HG02610 (cell line): ENCODE data around the gene TOMM34.

ENCODE experiments used
- ATAC-seq: cut with Tn5 transposase; IDR thresholded peaks from one replicate; pipeline ENCODE4 v1.9.1; 2021; ENCODE audit warnings: mild to moderate bottlenecking, moderate library complexity; ENCODE audit not compliant: unreplicated experiment

Gene TOMM34

GRCh38 chr20:44963325-44964215 is 3.4 kb upstream of the TOMM34 start:
- ATAC-seq = no peak

GRCh38 chr20:44962483-44962882 is 2.3 kb upstream of the TOMM34 start:
- ATAC-seq = no peak

GRCh38 chr20:44961870-44962267 is 1.7 kb upstream of the TOMM34 start:
- no peak for ATAC-seq

GRCh38 chr20:44961011-44961869 is 1.0 kb upstream of the TOMM34 start:
- no peak for ATAC-seq

- no peak for ATAC-seq
Observed at GRCh38 chr20:44959638-44960102, 527 bp downstream of the TOMM34 start.

- ATAC-seq = no peak
Observed at GRCh38 chr20:44959082-44959637, 1.0 kb downstream of the TOMM34 start.

GRCh38 chr20:44958276-44958675 is 1.9 kb downstream of the TOMM34 start:
- ATAC-seq = no peak

- no peak for ATAC-seq
Observed at GRCh38 chr20:44956410-44956809, 3.8 kb downstream of the TOMM34 start.

- ATAC-seq = no peak
Observed at GRCh38 chr20:44955270-44955669, 4.9 kb downstream of the TOMM34 start.

- no peak for ATAC-seq
Observed at GRCh38 chr20:44954211-44954610, 6.0 kb downstream of the TOMM34 start.

GRCh38 chr20:44952731-44953130 is 7.5 kb downstream of the TOMM34 start:
- no peak for ATAC-seq

- ATAC-seq = no peak
Observed at GRCh38 chr20:44950368-44950767, 9.8 kb downstream of the TOMM34 start.

- ATAC-seq = no peak
Observed at GRCh38 chr20:44948513-44948912, 11.7 kb downstream of the TOMM34 start.

- no peak for ATAC-seq
Observed at GRCh38 chr20:44948107-44948506, 12.1 kb downstream of the TOMM34 start.

- no peak for ATAC-seq
Observed at GRCh38 chr20:44946271-44946852, 13.8 kb downstream of the TOMM34 start.

- ATAC-seq = no peak
Observed at GRCh38 chr20:44945261-44945660, 14.9 kb downstream of the TOMM34 start.

- ATAC-seq = no peak
Observed at GRCh38 chr20:44943828-44944227, 16.4 kb downstream of the TOMM34 start.

GRCh38 chr20:44942264-44942973 is 17.8 kb downstream of the TOMM34 start:
- ATAC-seq = no peak

- ATAC-seq = no peak
Observed at GRCh38 chr20:44941120-44941691, 19.0 kb downstream of the TOMM34 start.

- no peak for ATAC-seq
Observed at GRCh38 chr20:44938637-44939036, 21.6 kb downstream of the TOMM34 start.
